T-cell (primary cell): ENCODE data around the gene TET2. TPM values are rescaled to one million over a fixed set of nuclear protein-coding genes. Genes with fewer than 3 reads are reported as not detected.

ENCODE experiments used
- ATAC-seq, 4 experiments: fragments of 200-7000 bp in 3 of 4; fragments of 150-1000 bp in 1 of 4; cut with Tn5 transposase; replicated peaks in 1 of 4; 1 replicate in 3 of 4; 2 replicates in 1 of 4; pipeline ENCODE4 v1.10.0; 2021; ENCODE audit warnings: moderate library complexity in 3 of 4, mild to moderate bottlenecking in 2 of 4, moderate number of reproducible peaks in 1 of 4
- CTCF ChIA-PET, 2 donors: fragments of 300-600 bp; sonication (Branson Sonifier 250); formaldehyde crosslinking; loops; one replicate each; lab custom pipeline; 2022; ENCODE audit warnings: antibody characterized with exemption in 2 of 2; lab: Charles Lee
- POLR2A ChIA-PET, 2 donors: fragments of 300-600 bp; sonication (Branson Sonifier 250); formaldehyde crosslinking; loops; one replicate each; lab custom pipeline; 2022; ENCODE audit warnings: antibody characterized with exemption in 2 of 2; lab: Charles Lee
- DNase-seq, 35 experiments: peaks; one replicate each; pipeline versions ENCODE4 v3.0.0 to v3.0.0-alpha.2; 2013 to 2023
- H3K27ac ChIP-seq: one replicate; pipeline ENCODE4 v1.5.1; 2013; ENCODE audit warnings: low read length
- H3K27me3 ChIP-seq, 2 experiments: replicated peaks in 1 of 2; 1 replicate in 1 of 2; 2 replicates in 1 of 2; pipeline versions ENCODE4 v1.6.1 to v1.7.0; 2013; ENCODE audit warnings: low read length in 1 of 2, mixed read lengths in 1 of 2; ENCODE audit not compliant: control insufficient read depth in 2 of 2, insufficient read depth in 2 of 2; ENCODE audit errors: extremely low read depth in 1 of 2
- H3K36me3 ChIP-seq, 2 donors: 1 replicate in 1 of 2; 2 replicates in 1 of 2; pipeline versions ENCODE4 v1.6.1 to v1.7.0; 2013; ENCODE audit warnings: low read length in 1 of 2; ENCODE audit not compliant: control insufficient read depth in 2 of 2, insufficient read depth in 1 of 2; ENCODE audit errors: extremely low read depth in 1 of 2
- H3K4me1 ChIP-seq, 2 experiments: 1 replicate in 1 of 2; 2 replicates in 1 of 2; pipeline versions ENCODE4 v1.6.1 to v1.7.0; 2013; ENCODE audit warnings: low read length in 2 of 2, mixed read lengths in 1 of 2; ENCODE audit not compliant: insufficient read depth in 2 of 2, control insufficient read depth in 1 of 2; ENCODE audit errors: extremely low read depth in 1 of 2
- H3K4me3 ChIP-seq, 2 donors: 1 replicate in 1 of 2; 2 replicates in 1 of 2; pipeline versions ENCODE4 v1.5.1 to v1.7.0; 2013; ENCODE audit warnings: mild to moderate bottlenecking in 2 of 2, low read length in 1 of 2, moderate library complexity in 1 of 2; ENCODE audit not compliant: control insufficient read depth in 1 of 2; ENCODE audit errors: extremely low read depth in 1 of 2
- H3K9me3 ChIP-seq: 2 replicates; pipeline ENCODE4 v1.7.0; 2013
- H3K27ac Mint-ChIP-seq, 2 donors: one replicate each; pipeline ENCODE4 v1.8.0; 2020 to 2021; ENCODE audit warnings: mild to moderate bottlenecking in 2 of 2, mixed read lengths in 2 of 2
- H3K27me3 Mint-ChIP-seq, 2 donors: one replicate each; pipeline ENCODE4 v1.8.0; 2021 to 2022; ENCODE audit warnings: mixed read lengths in 2 of 2
- H3K36me3 Mint-ChIP-seq: one replicate; pipeline ENCODE4 v1.8.0; 2021; ENCODE audit warnings: mixed read lengths
- H3K4me1 Mint-ChIP-seq, 3 donors: one replicate each; pipeline ENCODE4 v1.8.0; 2020 to 2022; ENCODE audit warnings: mixed read lengths in 3 of 3, mild to moderate bottlenecking in 1 of 3
- H3K4me3 Mint-ChIP-seq, 3 donors: one replicate each; pipeline ENCODE4 v1.8.0; 2020 to 2022; ENCODE audit warnings: mild to moderate bottlenecking in 3 of 3, mixed read lengths in 3 of 3, moderate library complexity in 3 of 3
- H3K9me3 Mint-ChIP-seq, 3 donors: one replicate each; pipeline ENCODE4 v1.8.0; 2020 to 2022; ENCODE audit warnings: mixed read lengths in 3 of 3
- WGBS: methylation state at CpG from one replicate; pipeline ENCODE4 v1.1.5; 2013; ENCODE audit warnings: missing lambda C conversion rate; ENCODE audit not compliant: insufficient coverage; 5-methylcytosine and 5-hydroxymethylcytosine counted together
- total RNA-seq, 35 experiments: library from RNA in 6 of 35; stranded (reverse) in 6 of 35; fragments of 120-200 nt in 1 of 35; gene quantifications; one replicate each; pipeline versions ENCODE4 v1.2.1 to v1.2.4 and lab custom pipeline; 2013 to 2026

The TET2 gene
- total RNA-seq, 5 donors from 2014 or later (not counting 1 experiment from before 2014, with no cell fraction given) = 17.0 to 41.9 (median 18.6) TPM

- no CpG with 5 or more reads among the region's 3 CpGs for WGBS
- ChIA-PET CTCF (no interaction called here), POLR2A (no interaction called here)
- DNase-seq = no peak
- H3K27ac ChIP-seq = no peak overlapping the region
- no peak overlapping the region for H3K4me3 ChIP-seq
- Mint-ChIP-seq H3K4me1 (peaks cover 5 to 37% (median 9%) of the 10 kb centered on the region in 3 donors), H3K9me3 (peaks cover 0 to 3% (median 0%) of the 10 kb centered on the region in 3 donors), H3K27me3 (no peaks in the 10 kb centered on the region), H3K27ac (no peak overlapping the region), H3K36me3 (peaks cover 49% of the 10 kb centered on the region), H3K4me3 (no peak overlapping the region)
- no peak for ATAC-seq
- H3K27me3 ChIP-seq = no peaks in the 10 kb centered on the region
- no peaks in the 10 kb centered on the region for H3K4me1 ChIP-seq
- no peaks in the 10 kb centered on the region for H3K9me3 ChIP-seq
- H3K36me3 ChIP-seq = peaks cover 0 to 11% of the 10 kb centered on the region in 2 donors
Observed at GRCh38 chr4:105206214-105206613, 59.5 kb downstream of the TET2 start.

GRCh38 chr4:105207386-105207785 is 60.7 kb downstream of the TET2 start:
- 100% methylated on average over 1 of the region's 2 CpGs for WGBS
- Mint-ChIP-seq H3K27ac (no peak overlapping the region), H3K9me3 (peaks cover 0 to 3% (median 0%) of the 10 kb centered on the region in 3 donors), H3K4me3 (no peak overlapping the region), H3K27me3 (no peaks in the 10 kb centered on the region), H3K4me1 (peaks cover 5 to 42% (median 10%) of the 10 kb centered on the region in 3 donors), H3K36me3 (peaks cover 52% of the 10 kb centered on the region)
- no peaks in the 10 kb centered on the region for H3K27me3 ChIP-seq
- H3K9me3 ChIP-seq = no peaks in the 10 kb centered on the region
- peaks cover 0 to 9% of the 10 kb centered on the region in 2 donors for H3K36me3 ChIP-seq
- CTCF ChIA-PET = no interaction called here
- no peak for ATAC-seq
- no peak overlapping the region for H3K27ac ChIP-seq
- H3K4me1 ChIP-seq = no peaks in the 10 kb centered on the region
- H3K4me3 ChIP-seq = no peak overlapping the region
- POLR2A ChIA-PET = no interaction called here
- no peak for DNase-seq

- Mint-ChIP-seq H3K4me1 (peaks cover 4 to 36% (median 11%) of the 10 kb centered on the region in 3 donors), H3K9me3 (peaks cover 0 to 3% (median 0%) of the 10 kb centered on the region in 3 donors), H3K27ac (no peak overlapping the region), H3K4me3 (no peak overlapping the region), H3K27me3 (no peaks in the 10 kb centered on the region), H3K36me3 (peaks cover 46% of the 10 kb centered on the region)
- Histone ChIP-seq H3K4me1 (no peaks in the 10 kb centered on the region), H3K27ac (no peak overlapping the region), H3K4me3 (no peak overlapping the region), H3K36me3 (peaks cover 0 to 9% of the 10 kb centered on the region in 2 donors), H3K9me3 (no peaks in the 10 kb centered on the region), H3K27me3 (no peaks in the 10 kb centered on the region)
- ChIA-PET POLR2A (no interaction called here), CTCF (no interaction called here)
- no peak for DNase-seq
- 100% methylated on average over 1 of the region's 5 CpGs for WGBS
- ATAC-seq = no peak
Observed at GRCh38 chr4:105208561-105208960, 61.9 kb downstream of the TET2 start.

- Mint-ChIP-seq H3K27me3 (no peaks in the 10 kb centered on the region), H3K9me3 (peaks cover 0 to 3% (median 0%) of the 10 kb centered on the region in 3 donors), H3K4me1 (peaks cover 19 to 37% (median 25%) of the 10 kb centered on the region in 3 donors), H3K4me3 (no peak overlapping the region), H3K36me3 (peaks cover 52% of the 10 kb centered on the region), H3K27ac (no peak overlapping the region)
- no peak for DNase-seq
- ChIA-PET POLR2A (interaction anchor here in 1 of 2 donors (0.5 kb wide), 1 partner anchor 143 kb away, joined by 3 read pairs; no protein-coding TSS in a partner anchor), CTCF (no interaction called here)
- H3K4me1 ChIP-seq = peaks cover 0 to 3% of the 10 kb centered on the region in 2 experiments
- no peak for ATAC-seq
- H3K9me3 ChIP-seq = no peaks in the 10 kb centered on the region
- WGBS = 93% methylated on average over 1 of the region's 1 CpG
- H3K27me3 ChIP-seq = no peaks in the 10 kb centered on the region
- H3K27ac ChIP-seq = no peak overlapping the region
- H3K4me3 ChIP-seq = no peak overlapping the region
- H3K36me3 ChIP-seq = peaks cover 0 to 8% of the 10 kb centered on the region in 2 donors
Observed at GRCh38 chr4:105210916-105211315, 64.2 kb downstream of the TET2 start.

GRCh38 chr4:105215609-105216313 is 69.1 kb downstream of the TET2 start:
- ChIA-PET POLR2A (no interaction called here), CTCF (no interaction called here)
- Histone ChIP-seq H3K36me3 (peaks cover 0 to 1% of the 10 kb centered on the region in 2 donors), H3K27me3 (no peaks in the 10 kb centered on the region), H3K4me1 (peaks cover 0 to 3% of the 10 kb centered on the region in 2 experiments), H3K4me3 (no peak overlapping the region), H3K9me3 (no peaks in the 10 kb centered on the region), H3K27ac (no peak overlapping the region)
- H3K27ac Mint-ChIP-seq = peak overlapping the region in 1 of 2 donors; percentile 45
- DNase-seq = no peak
- H3K9me3 Mint-ChIP-seq = no peaks in the 10 kb centered on the region
- no peaks in the 10 kb centered on the region for H3K27me3 Mint-ChIP-seq
- ATAC-seq = no peak
- H3K36me3 Mint-ChIP-seq = peaks cover 43% of the 10 kb centered on the region
- no CpG with 5 or more reads among the region's 4 CpGs for WGBS
- H3K4me3 Mint-ChIP-seq = no peak overlapping the region
- H3K4me1 Mint-ChIP-seq = peaks cover 24 to 25% (median 24%) of the 10 kb centered on the region in 3 donors

- no CpG with 5 or more reads among the region's 1 CpG for WGBS
- Histone ChIP-seq H3K27ac (no peak overlapping the region), H3K9me3 (no peaks in the 10 kb centered on the region), H3K4me1 (no peaks in the 10 kb centered on the region), H3K36me3 (no peaks in the 10 kb centered on the region), H3K27me3 (no peaks in the 10 kb centered on the region), H3K4me3 (no peak overlapping the region)
- ChIA-PET POLR2A (interaction anchor here in 1 of 2 donors (0.6 kb wide), 1 partner anchor 40 kb away, joined by 3 read pairs; no protein-coding TSS in a partner anchor), CTCF (interaction anchor here in 1 of 2 donors (0.7 kb wide), 1 partner anchor 11 kb away, joined by 3 read pairs; no protein-coding TSS in a partner anchor)
- Mint-ChIP-seq H3K4me1 (peaks cover 14 to 30% (median 19%) of the 10 kb centered on the region in 3 donors), H3K36me3 (peaks cover 6% of the 10 kb centered on the region), H3K27ac (no peak overlapping the region), H3K4me3 (no peak overlapping the region), H3K9me3 (no peaks in the 10 kb centered on the region), H3K27me3 (no peaks in the 10 kb centered on the region)
- DNase-seq = no peak
- ATAC-seq = peak in 1 of 4 experiments; percentile 42
Observed at GRCh38 chr4:105225500-105225899, 78.8 kb downstream of the TET2 start.
